ENCODE results near the gene PROCA1.

The PROCA1 gene

DNA sequence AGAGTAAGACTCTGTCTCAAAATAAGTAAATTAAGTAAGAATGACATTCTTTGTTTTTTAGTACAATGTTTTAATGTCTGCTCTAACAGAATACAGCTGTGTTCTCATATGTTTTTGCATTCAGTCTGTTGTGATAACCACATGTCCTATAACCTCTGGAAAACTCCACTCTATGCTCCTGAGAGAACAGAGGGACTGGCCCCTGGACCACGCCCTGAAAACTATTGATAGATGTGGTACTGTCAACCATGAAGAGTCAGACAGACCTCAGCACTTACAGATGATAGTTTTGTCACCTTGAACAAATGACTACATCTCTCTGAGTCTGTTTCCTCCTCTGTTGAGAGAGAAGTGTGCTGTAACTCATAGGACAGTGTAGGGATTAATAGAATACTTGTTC lies 41.8 kb downstream of the PROCA1 start:
- Histone ChIP-seq H2BK5ac (ENCODE audit: low read length) (no peak overlapping the region), H3K9ac (ENCODE audit: low read depth, low read length, poor library complexity) (no peak overlapping the region), H3K18ac (ENCODE audit: low read length) (no peak overlapping the region), H3K4me3 (ENCODE audit: low read length in 2 of 2) (no peak overlapping the region), H3K27me3 (ENCODE audit: control insufficient read depth in 3 of 3, insufficient read depth in 3 of 3, low read depth in 1 of 3, low read length in 3 of 3) (no peaks in the 10 kb centered on the region), H2BK15ac (ENCODE audit: low read length) (no peak overlapping the region), H3K79me1 (ENCODE audit: low read depth, low read length) (no peaks in the 10 kb centered on the region), H4K91ac (ENCODE audit: low read depth, low read length, poor library complexity) (no peak overlapping the region), H3K36me3 (replicated peaks in 1 of 2; ENCODE audit: control insufficient read depth in 2 of 2, insufficient read depth in 2 of 2, low read length in 2 of 2) (peaks cover 30 to 94% of the 10 kb centered on the region in 2 donors), H4K8ac (ENCODE audit: low read depth, low read length) (no peak overlapping the region), H3K9me3 (replicated peaks in 1 of 2; ENCODE audit: control insufficient read depth in 2 of 2, insufficient read depth in 1 of 2, low read depth in 1 of 2, low read length in 2 of 2) (no peaks in the 10 kb centered on the region), H3K4me1 (ENCODE audit: control insufficient read depth in 2 of 2, insufficient read depth in 1 of 2, low read depth in 1 of 2, low read length in 2 of 2) (peaks cover 0 to 10% of the 10 kb centered on the region in 2 donors), H2AK5ac (ENCODE audit: low read depth, low read length) (no peak overlapping the region), H2BK12ac (ENCODE audit: low read length) (no peak overlapping the region), H3K23ac (ENCODE audit: low read depth, low read length, poor library complexity) (no peak overlapping the region), H3K27ac (replicated peaks; ENCODE audit: low read length) (no peak overlapping the region), H3K4ac (ENCODE audit: low read length) (no peak overlapping the region), H3K14ac (ENCODE audit: low read length) (no peak overlapping the region), H3K4me2 (ENCODE audit: insufficient read depth, low read length, poor library complexity, severe bottlenecking) (no peak overlapping the region), H2BK120ac (ENCODE audit: low read depth, low read length) (no peak overlapping the region), H2AFZ (ENCODE audit: low read length) (no peak overlapping the region)
- WGBS, 2 donors (ENCODE audit: extremely low coverage in 2 of 2, insufficient read length in 2 of 2, insufficient replicate concordance in 1 of 2) = no CpG with 5 or more reads among the region's 1 CpG
- DNase-seq (ENCODE audit: low spot score) = no peak

GRCh38 chr17:28667870-28668269 lies 43.8 kb downstream of the PROCA1 start:
- Histone ChIP-seq H3K9me3 (replicated peaks in 1 of 2; ENCODE audit: control insufficient read depth in 2 of 2, insufficient read depth in 1 of 2, low read depth in 1 of 2, low read length in 2 of 2) (no peaks in the 10 kb centered on the region), H3K18ac (ENCODE audit: low read length) (no peak overlapping the region), H3K23ac (ENCODE audit: low read depth, low read length, poor library complexity) (no peak overlapping the region), H2BK120ac (ENCODE audit: low read depth, low read length) (no peak overlapping the region), H2BK5ac (ENCODE audit: low read length) (no peak overlapping the region), H3K4ac (ENCODE audit: low read length) (no peak overlapping the region), H3K79me1 (ENCODE audit: low read depth, low read length) (no peaks in the 10 kb centered on the region), H3K4me3 (ENCODE audit: low read length in 2 of 2) (no peak overlapping the region), H3K36me3 (replicated peaks in 1 of 2; ENCODE audit: control insufficient read depth in 2 of 2, insufficient read depth in 2 of 2, low read length in 2 of 2) (peaks cover 14 to 89% of the 10 kb centered on the region in 2 donors), H2BK12ac (ENCODE audit: low read length) (no peak overlapping the region), H2BK15ac (ENCODE audit: low read length) (no peak overlapping the region), H4K8ac (ENCODE audit: low read depth, low read length) (no peak overlapping the region), H3K4me2 (ENCODE audit: insufficient read depth, low read length, poor library complexity, severe bottlenecking) (no peak overlapping the region), H4K91ac (ENCODE audit: low read depth, low read length, poor library complexity) (no peak overlapping the region), H2AFZ (ENCODE audit: low read length) (no peak overlapping the region), H2AK5ac (ENCODE audit: low read depth, low read length) (no peak overlapping the region), H3K4me1 (ENCODE audit: control insufficient read depth in 2 of 2, insufficient read depth in 1 of 2, low read depth in 1 of 2, low read length in 2 of 2) (peaks cover 0 to 17% of the 10 kb centered on the region in 2 donors), H3K14ac (ENCODE audit: low read length) (no peak overlapping the region), H3K9ac (ENCODE audit: low read depth, low read length, poor library complexity) (no peak overlapping the region), H3K27ac (replicated peaks; ENCODE audit: low read length) (no peak overlapping the region), H3K27me3 (ENCODE audit: control insufficient read depth in 3 of 3, insufficient read depth in 3 of 3, low read depth in 1 of 3, low read length in 3 of 3) (no peaks in the 10 kb centered on the region)
- no peak for DNase-seq (ENCODE audit: low spot score)
- no CpG with 5 or more reads among the region's 1 CpG for WGBS, 2 donors (ENCODE audit: extremely low coverage in 2 of 2, insufficient read length in 2 of 2, insufficient replicate concordance in 1 of 2)

DNA sequence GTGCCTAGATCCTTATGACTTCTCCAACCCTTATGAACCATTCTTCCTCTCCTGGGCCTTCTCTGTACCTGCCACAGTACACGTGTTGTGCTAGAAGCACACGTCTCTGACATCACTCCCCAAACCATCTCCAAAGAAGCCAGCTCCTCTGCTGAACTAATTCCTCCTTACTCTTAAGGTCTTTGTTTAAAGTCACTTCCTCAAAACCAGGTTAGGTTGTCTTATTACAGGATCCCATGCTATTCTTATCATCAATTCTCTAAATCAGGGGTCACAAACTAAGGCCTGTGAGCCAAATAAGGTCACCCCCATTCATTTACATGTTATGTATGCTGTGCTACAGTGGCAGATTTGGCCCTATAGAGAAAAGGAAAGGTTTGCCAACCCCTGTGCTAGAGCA lies 45.7 kb downstream of the PROCA1 start:
- Histone ChIP-seq H3K9ac (ENCODE audit: low read depth, low read length, poor library complexity) (no peak overlapping the region), H3K4ac (ENCODE audit: low read length) (no peak overlapping the region), H3K18ac (ENCODE audit: low read length) (no peak overlapping the region), H3K79me1 (ENCODE audit: low read depth, low read length) (peaks cover 3% of the 10 kb centered on the region), H3K27ac (replicated peaks; ENCODE audit: low read length) (no peak overlapping the region), H3K23ac (ENCODE audit: low read depth, low read length, poor library complexity) (no peak overlapping the region), H2AK5ac (ENCODE audit: low read depth, low read length) (no peak overlapping the region), H3K4me2 (ENCODE audit: insufficient read depth, low read length, poor library complexity, severe bottlenecking) (no peak overlapping the region), H2AFZ (ENCODE audit: low read length) (no peak overlapping the region), H2BK15ac (ENCODE audit: low read length) (no peak overlapping the region), H4K91ac (ENCODE audit: low read depth, low read length, poor library complexity) (no peak overlapping the region), H3K9me3 (replicated peaks in 1 of 2; ENCODE audit: control insufficient read depth in 2 of 2, insufficient read depth in 1 of 2, low read depth in 1 of 2, low read length in 2 of 2) (no peaks in the 10 kb centered on the region), H2BK12ac (ENCODE audit: low read length) (no peak overlapping the region), H2BK120ac (ENCODE audit: low read depth, low read length) (no peak overlapping the region), H3K27me3 (ENCODE audit: control insufficient read depth in 3 of 3, insufficient read depth in 3 of 3, low read depth in 1 of 3, low read length in 3 of 3) (no peaks in the 10 kb centered on the region), H3K4me1 (ENCODE audit: control insufficient read depth in 2 of 2, insufficient read depth in 1 of 2, low read depth in 1 of 2, low read length in 2 of 2) (peaks cover 2 to 18% of the 10 kb centered on the region in 2 donors), H3K14ac (ENCODE audit: low read length) (no peak overlapping the region), H3K4me3 (ENCODE audit: low read length in 2 of 2) (no peak overlapping the region), H4K8ac (ENCODE audit: low read depth, low read length) (no peak overlapping the region), H3K36me3 (replicated peaks in 1 of 2; ENCODE audit: control insufficient read depth in 2 of 2, insufficient read depth in 2 of 2, low read length in 2 of 2) (peaks cover 7 to 70% of the 10 kb centered on the region in 2 donors), H2BK5ac (ENCODE audit: low read length) (no peak overlapping the region)
- WGBS, 2 donors (ENCODE audit: extremely low coverage in 2 of 2, insufficient read length in 2 of 2, insufficient replicate concordance in 1 of 2) = no CpG with 5 or more reads among the region's 2 CpGs
- no peak for DNase-seq (ENCODE audit: low spot score)

DNA sequence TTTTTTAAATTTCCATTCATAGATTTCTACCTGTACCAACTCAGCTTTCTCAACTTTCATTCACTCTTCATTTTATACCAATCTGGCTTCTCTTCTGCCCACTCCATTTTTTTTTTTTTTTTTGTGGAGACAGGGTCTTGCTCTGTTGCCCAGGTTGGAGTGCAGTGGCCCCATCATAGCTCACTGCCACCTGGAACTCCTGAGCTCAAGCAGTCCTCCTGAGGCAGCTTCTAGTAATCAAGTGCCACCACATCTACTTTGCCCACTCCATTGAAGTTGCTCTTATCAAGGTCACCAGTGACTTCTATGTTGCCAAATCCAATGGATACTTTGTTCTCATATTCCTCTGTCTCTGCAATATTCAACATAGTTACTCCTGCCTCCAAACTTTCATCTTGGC lies 48.0 kb downstream of the PROCA1 start:
- H3K9me3 ChIP-seq (replicated peaks in 1 of 2; ENCODE audit: control insufficient read depth in 2 of 2, insufficient read depth in 1 of 2, low read depth in 1 of 2, low read length in 2 of 2) = peaks cover 4 to 9% of the 10 kb centered on the region in 2 donors
- no peak overlapping the region for H3K23ac ChIP-seq (ENCODE audit: low read depth, low read length, poor library complexity)
- H3K9ac ChIP-seq (ENCODE audit: low read depth, low read length, poor library complexity) = no peak overlapping the region
- H3K4me1 ChIP-seq (ENCODE audit: control insufficient read depth in 2 of 2, insufficient read depth in 1 of 2, low read depth in 1 of 2, low read length in 2 of 2) = peaks cover 2 to 18% of the 10 kb centered on the region in 2 donors
- H4K91ac ChIP-seq (ENCODE audit: low read depth, low read length, poor library complexity) = no peak overlapping the region
- no peak for DNase-seq (ENCODE audit: low spot score)
- H3K27ac ChIP-seq (replicated peaks; ENCODE audit: low read length) = no peak overlapping the region
- no peak overlapping the region for H2BK15ac ChIP-seq (ENCODE audit: low read length)
- peaks cover 9% of the 10 kb centered on the region for H3K79me1 ChIP-seq (ENCODE audit: low read depth, low read length)
- H2AK5ac ChIP-seq (ENCODE audit: low read depth, low read length) = no peak overlapping the region
- no peak overlapping the region for H3K14ac ChIP-seq (ENCODE audit: low read length)
- H3K4ac ChIP-seq (ENCODE audit: low read length) = no peak overlapping the region
- H3K4me3 ChIP-seq (ENCODE audit: low read length in 2 of 2) = no peak overlapping the region
- no peak overlapping the region for H3K18ac ChIP-seq (ENCODE audit: low read length)
- H2BK5ac ChIP-seq (ENCODE audit: low read length) = no peak overlapping the region
- H3K27me3 ChIP-seq (ENCODE audit: control insufficient read depth in 3 of 3, insufficient read depth in 3 of 3, low read depth in 1 of 3, low read length in 3 of 3) = no peaks in the 10 kb centered on the region
- no peak overlapping the region for H2AFZ ChIP-seq (ENCODE audit: low read length)
- no peak overlapping the region for H2BK120ac ChIP-seq (ENCODE audit: low read depth, low read length)
- no peak overlapping the region for H4K8ac ChIP-seq (ENCODE audit: low read depth, low read length)
- H2BK12ac ChIP-seq (ENCODE audit: low read length) = no peak overlapping the region
- no peak overlapping the region for H3K4me2 ChIP-seq (ENCODE audit: insufficient read depth, low read length, poor library complexity, severe bottlenecking)
- peaks cover 15 to 66% of the 10 kb centered on the region in 2 donors for H3K36me3 ChIP-seq (replicated peaks in 1 of 2; ENCODE audit: control insufficient read depth in 2 of 2, insufficient read depth in 2 of 2, low read length in 2 of 2)
